GM19193 (cell line): ENCODE data around the gene PARS2.

Experiments
- POLR2A ChIP-seq: IDR thresholded peaks from 4 replicates; pipeline ENCODE4 v1.6.1; 2011; ENCODE audit not compliant: insufficient read depth, insufficient read length; ENCODE audit errors: extremely low read depth

The PARS2 gene

DNA sequence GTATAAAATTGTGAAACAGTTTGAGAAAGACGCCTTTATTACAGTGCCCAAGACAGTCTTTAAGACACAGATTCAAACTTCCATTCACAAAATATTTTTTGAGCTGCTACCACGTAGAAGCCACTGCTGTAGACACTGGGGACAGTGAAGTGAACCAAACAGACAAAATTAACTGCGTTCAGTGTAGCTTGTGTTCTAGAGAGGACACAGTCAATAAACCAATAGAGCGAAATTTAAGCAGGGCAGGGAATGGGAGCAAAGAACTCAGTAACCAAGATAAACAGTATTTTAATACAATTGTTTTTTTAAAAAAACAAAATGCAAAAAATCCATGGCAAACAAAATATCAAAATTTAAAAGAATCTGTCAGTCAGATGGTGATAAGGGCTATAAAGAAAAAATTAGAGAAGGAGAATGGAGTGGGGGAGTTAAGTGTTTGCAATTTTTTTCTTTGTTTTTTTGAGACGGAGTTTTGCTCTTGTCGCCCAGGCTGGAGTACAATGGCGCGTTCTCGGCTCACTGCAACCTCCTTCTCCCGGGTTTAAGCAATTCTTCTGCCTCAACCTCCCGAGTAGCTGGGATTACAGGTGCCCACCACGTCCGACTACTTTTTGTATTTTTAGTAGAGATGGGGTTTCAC is 719 bp upstream of the PARS2 start:
- no peak for TF ChIP-seq POLR2A

DNA sequence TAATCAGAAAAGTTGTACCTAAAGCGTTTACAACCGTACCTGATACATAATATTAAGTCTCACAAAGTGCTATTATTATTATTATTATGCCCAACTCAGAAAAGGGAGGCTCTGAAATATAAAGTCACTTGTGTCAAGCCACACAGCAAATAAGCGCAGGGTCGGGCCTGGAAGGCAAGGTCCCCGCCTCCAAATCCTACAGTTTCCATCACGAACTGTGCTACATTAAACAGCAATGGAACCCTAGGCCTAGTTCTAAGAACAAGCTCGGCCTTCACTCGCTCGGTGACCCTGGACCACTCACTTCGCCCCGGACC is 549 bp downstream of the PARS2 start:
- TF ChIP-seq POLR2A = no peak

DNA sequence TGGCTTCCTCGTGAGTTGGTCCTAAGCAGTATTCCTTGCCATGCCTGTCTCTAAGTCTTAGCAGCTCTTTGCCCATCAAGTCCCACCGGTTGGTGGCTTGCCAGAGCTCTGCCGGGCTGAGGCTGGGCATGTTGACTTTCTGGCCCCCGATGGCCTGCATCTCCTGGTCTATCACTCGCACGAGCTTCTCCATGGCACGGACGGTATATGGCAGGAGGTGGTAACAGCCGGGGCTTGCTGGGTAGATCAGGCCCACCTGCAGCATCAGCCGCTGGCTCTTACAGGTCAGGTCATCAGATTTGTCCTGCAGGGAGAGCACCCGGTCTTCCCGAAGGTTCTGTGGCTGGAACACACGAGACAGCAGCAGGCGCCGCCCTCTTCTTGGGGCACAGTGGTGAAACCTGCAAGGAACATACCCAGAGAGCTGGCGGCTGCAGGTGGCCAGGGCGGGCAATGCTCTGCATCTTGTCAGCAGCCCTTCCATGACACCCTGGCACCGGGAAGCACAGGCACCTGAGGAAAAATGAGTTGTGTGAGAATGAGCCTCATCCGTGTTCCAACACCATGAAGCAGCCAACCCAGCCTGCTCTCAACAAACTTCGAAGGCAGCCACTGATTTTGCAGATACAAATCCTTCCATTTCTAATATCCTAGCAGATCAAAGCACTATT is 5.5 kb downstream of the PARS2 start:
- no peak for TF ChIP-seq POLR2A

DNA sequence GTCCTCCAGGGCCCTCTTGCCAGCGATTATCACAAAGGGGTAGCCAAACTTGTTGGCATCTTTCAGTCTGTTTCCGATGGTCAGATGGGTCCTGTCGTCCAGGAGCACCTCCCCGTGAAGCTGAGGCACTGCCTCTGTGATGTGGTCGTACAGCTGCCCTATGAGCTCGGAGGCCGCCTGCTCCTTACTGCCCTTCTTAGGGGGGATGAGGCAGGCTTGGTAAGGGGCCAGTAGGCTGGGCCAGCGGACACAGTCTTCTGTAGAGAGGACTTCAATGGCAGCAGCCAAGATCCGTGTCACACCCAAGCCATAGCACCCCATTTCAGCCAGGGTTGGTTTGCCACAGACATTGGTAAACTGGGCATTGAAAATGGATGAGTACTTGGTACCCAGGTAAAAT is 6.5 kb downstream of the PARS2 start:
- no peak for TF ChIP-seq POLR2A

DNA sequence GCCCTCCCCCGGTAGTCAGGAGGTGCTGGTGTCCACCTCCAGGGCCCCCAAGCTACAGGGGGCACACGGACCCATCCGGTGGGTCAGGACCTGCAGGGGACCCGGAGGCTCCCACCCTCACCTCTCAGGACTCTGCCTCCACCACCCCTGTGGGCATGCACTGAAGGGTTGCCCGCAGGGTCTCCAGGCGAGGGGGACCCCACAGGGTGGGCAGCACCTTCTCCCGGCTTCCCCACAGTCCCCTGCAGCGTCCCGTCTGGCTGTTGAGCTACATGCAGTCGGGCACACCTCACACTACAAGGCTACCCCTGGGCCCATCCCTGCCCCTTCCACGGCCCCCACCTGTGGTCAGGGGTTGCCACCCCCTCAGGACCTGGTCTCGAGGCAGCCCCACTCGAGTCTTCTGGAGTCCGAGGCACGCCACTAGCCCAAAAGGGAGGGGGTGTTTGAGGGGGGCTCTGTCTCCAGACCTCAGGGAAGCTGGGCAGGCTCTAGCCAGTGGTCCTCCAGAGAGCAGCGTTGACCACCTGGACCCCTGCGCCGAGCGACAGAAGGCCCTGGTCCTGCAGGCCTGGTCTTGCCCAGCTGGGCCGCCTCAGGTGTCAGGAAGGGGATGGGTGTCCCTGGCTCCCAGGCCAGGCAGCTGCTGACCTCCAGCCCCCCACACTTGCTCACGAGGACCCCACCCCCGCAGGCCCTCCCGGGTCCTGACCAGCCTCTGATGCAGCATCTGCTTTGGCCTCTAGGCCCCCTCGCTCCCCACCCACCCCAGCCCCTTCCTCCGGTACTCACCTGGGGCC is 9.6 kb downstream of the PARS2 start:
- no peak for TF ChIP-seq POLR2A

DNA sequence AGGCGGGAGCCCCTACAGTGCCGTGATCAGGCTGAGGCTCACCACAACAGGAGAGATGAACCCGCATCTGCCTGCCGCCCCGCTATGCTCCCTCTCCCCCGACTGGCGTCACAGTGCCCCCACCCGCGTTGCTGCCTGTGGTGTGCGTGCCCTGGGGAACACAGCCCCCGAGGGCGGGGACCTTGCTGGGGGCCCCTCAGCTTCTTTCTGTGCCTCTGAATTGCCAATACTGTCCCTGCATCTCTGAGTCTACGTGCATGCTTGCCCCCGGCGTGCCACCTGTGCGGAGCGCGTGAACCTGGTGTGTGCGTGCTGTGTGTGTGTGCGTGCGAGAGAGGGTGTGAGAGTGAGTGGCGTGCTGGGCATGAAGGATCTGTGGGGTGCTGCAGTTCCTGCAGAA is 10.3 kb downstream of the PARS2 start:
- no peak for TF ChIP-seq POLR2A

DNA sequence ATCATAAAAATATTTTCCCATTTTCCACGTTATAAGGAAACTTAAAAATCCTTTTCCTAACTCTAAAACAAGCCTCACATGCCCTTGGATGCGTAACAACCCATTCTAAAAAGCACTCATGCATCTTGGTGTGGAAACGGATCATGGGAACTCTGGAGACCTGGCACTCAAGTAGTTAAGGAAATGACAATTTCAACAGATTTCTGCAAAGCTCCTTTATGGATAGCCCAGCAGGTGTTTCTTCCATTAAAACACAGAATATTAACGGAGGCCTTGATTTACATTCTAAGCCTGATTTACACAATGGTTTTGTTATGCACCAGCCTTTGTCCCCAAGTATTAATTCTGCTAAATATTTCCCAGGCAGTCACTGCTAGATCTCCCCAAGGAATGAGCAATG is 12.9 kb downstream of the PARS2 start:
- TF ChIP-seq POLR2A = no peak

DNA sequence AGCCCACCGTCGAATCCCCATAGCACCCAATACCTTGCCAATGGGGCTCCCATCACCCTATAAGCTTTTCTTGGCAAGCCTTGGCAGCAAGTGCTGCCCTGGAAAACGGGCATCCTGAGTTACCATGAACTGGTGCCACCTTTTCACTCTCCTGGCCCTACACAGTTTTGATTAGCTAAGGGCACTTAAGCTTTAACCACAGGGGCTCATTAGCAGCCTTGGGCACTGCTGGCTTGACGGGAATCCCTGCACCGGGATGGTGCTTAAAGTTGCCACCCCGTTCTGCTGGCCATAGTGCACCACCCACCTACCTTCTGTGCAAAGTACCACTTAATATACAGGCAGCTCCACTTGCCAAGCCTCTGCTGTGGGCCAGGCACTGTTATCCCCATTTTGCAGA is 13.7 kb downstream of the PARS2 start:
- TF ChIP-seq POLR2A = no peak

DNA sequence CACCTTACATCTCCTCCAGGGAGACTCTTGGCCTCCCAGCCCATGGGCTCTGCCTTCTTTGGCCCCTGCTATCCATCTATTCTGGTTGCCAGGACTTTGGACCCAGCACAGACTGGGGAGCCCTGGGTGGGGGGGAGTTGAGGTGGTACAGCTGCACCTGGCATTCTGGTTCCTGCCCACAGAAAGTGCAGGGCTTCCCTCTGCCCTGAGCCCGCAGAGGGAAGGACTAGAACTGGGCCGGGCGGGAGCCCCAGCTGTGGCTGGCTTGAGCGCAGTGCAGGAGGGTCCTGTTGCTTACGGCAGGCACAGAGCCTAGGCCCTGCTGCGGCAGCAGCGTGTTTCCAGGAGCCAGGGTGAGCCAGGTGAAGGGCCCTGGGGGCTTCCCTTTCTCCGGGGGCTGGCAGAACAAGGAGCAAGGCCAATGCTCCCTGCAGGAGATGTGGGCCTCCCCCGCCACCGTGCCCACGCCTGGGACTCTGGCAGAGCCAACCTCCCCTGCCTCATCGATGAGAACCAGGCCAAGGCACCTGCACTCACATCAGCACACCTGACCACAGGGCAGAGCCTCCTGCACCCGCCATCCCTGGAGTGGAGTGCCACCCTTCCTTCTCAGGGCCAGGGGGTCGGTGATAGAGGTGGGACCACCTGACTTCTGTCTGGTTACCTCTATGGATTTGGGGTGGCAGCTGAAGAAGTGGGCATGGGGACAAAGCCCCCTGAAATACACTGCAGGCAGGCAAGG is 16.1 kb downstream of the PARS2 start:
- TF ChIP-seq POLR2A = no peak

DNA sequence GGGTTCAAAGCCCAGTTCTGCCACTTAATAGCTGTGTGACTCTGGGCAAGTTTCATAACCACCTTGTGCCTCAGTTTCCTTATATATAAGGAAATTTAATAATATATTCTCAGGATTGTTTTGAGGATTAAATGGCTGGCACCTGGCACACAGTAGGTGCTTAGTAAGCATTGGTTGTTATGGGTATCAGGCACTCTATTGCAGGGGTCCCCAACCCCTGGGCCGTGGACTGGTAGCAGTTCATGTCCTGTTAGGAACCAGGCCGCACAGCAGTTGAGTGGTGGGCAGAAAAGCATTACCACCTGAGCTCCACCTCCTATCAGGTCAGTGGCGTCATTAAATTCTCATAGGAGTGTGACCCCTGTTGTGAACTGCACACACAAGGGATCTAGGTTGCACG is 18.5 kb downstream of the PARS2 start:
- TF ChIP-seq POLR2A = no peak

DNA sequence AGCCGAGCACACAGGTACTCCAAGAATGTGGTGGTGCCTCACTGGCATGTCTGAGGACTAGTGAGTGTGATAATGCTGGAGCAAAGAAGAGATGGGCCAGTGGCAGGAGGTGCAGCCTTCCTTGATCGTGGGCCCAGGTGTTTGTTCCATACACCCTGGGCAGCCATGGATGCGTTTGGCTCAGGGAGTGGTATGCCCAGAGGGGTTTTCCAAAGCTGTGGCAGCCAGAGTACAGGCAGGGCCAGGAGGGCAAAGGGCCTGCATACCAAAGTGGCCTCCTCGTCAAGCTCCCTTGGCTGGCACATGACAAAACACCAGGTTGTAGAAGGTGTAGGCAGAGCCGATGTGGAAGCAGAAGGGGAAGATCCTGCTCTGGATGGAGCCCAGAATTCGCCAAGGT is 19.0 kb downstream of the PARS2 start:
- no peak for TF ChIP-seq POLR2A

DNA sequence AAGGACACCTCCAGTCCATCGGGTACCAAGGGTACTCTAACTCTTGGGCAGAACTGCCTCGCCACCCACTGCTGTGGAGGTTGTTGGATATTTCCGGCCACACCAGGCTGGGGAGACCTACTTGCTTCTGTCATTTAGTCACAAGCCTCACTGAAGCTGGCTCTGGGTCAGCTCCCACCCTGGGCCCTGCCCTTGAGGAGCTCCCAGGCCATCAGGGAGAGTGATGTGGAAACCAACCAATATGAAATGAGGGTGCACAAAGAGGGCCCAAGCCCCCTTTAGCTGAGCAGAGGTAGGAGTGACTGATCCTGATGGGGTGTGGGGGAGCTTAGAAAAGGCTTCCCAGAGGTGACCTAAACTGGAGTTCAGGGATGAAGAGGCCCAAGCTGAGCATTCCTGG is 19.6 kb downstream of the PARS2 start:
- TF ChIP-seq POLR2A = no peak

DNA sequence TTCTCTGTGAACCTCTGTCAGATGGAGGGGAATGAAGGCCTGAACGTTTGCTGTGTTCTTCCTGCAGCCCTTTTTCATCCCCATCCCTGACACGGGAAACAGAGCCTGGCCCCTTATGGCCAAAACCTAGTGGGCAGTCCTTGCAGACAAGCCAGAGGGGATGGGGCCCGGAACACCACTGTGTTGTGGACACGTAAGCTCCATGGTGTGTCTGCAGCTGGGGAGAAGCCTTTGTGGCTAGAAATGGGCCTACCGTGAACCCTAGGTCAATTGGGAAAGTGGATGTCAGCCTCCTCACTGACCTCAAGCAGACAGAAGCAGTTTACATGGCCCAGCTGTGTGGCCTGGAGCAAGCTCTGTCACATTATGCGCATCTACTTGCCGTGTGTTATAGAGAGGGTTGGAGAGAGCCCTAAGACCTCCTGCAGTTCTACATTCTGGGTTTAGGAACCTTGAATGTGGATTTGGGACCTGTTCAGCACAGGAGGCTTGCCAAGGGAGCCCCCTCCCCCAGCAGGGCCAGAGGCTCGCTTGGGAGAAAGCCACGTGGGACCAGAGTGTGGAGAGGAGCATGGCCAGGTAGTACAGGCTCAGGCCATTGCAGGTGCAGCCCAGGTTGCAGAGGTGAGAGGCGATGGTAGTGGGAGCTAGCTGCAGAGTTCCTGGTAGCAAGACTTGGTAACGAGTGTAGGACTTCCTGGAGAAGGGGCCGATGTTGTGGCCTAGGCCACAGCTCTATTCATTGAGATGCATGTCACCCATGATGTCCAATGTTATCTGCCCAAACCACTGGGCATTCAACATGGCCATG is 20.7 kb downstream of the PARS2 start:
- no peak for TF ChIP-seq POLR2A

DNA sequence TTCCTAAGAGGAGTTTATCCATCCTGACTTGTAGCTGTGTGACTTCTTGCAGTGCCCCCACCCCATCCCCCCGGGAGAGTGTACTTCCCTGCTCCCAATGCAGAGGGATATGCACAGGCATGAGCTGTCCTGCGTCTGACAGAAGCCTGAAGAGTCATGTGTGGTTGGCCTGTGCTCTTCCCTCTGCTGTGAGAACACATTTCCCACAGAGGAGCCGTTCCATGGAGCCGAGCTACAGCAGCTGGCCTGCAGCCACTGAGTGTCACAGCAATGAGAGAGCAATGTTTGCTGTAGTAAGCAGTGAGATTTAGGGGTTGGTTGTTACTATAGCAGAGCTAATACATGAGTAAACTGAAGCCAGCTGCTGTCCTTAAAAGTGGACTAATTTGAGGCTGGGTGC is 22.0 kb downstream of the PARS2 start:
- TF ChIP-seq POLR2A = no peak

DNA sequence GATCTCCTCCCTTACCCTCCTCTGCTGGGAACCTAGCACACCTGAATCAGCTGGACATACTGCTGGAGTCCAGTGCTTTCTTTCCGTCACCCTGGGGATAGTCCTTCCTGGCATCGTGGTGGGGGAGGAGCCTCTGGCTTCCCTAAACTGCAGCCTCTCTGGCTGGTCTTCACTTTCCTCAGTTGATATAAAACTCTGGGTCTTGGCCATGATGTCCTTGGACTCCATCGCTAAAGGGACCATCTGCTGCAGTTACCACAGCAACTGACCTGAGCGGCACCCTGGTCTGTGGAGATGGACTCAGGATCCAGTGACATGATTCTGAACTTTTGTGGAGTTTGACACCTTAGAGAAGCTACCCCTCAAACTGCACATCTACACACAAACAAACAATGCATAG is 22.8 kb downstream of the PARS2 start:
- no peak for TF ChIP-seq POLR2A
